GM12878 (cell line): ENCODE data around the gene CFAP107. TPM values are rescaled to one million over a fixed set of nuclear protein-coding genes. Genes with fewer than 3 reads are reported as not detected.

Source experiments
- ATAC-seq: fragments of 200-7000 bp; cut with Tn5 transposase; 3 replicates; pipeline ENCODE4 v1.9.1; 2020; ENCODE audit warnings: mild to moderate bottlenecking, moderate library complexity
- BruUV-seq: library from RNA; stranded (reverse); fragments of 400-500 nt; replicated peaks from 2 replicates; lab custom pipeline; 2021; lab: Mats Ljungman, UMichigan
- CTCF ChIA-PET: fragments of 300-600 bp; sonication (Branson Sonifier 250); formaldehyde crosslinking; extraction: SDS; loops from one replicate; lab custom pipeline; 2021; ENCODE audit warnings: inconsistent platforms; lab: Yijun Ruan, JAX
- POLR2A ChIA-PET: fragments of 350-600 bp; formaldehyde crosslinking; extraction: SDS; loops from one replicate; lab custom pipeline; 2021; ENCODE audit warnings: inconsistent platforms; lab: Charles Lee
- RAD21 ChIA-PET: fragments of 300-600 bp; sonication (Branson Sonifier 250); formaldehyde crosslinking; loops from one replicate; lab custom pipeline; 2023; ENCODE audit warnings: antibody characterized with exemption; ENCODE audit not compliant: unreplicated experiment; lab: Charles Lee
- SMC1A ChIA-PET: fragments of 300-600 bp; sonication (Branson Sonifier 250); formaldehyde crosslinking; loops from one replicate; lab custom pipeline; 2023; ENCODE audit not compliant: unreplicated experiment, uncharacterized antibody; lab: Charles Lee
- DNase-seq: peaks from one replicate; pipeline ENCODE4 v3.0.0-alpha.2; 2011; ENCODE audit warnings: low read depth, low spot score
- FAIRE-seq: peaks from 3 replicates; lab custom pipeline; 2011; peaks lifted over from hg19 to GRCh38; lab: Jason Lieb, UNC
- H2AFZ ChIP-seq: 2 replicates; pipeline ENCODE4 v1.6.0; 2011; ENCODE audit warnings: low read depth, low read length, control low read depth; ENCODE audit not compliant: control insufficient read depth
- H3K27ac ChIP-seq: 2 replicates; pipeline ENCODE4 v1.5.1; 2011; ENCODE audit warnings: control low read depth; ENCODE audit not compliant: control insufficient read depth, insufficient read depth
- H3K27me3 ChIP-seq, 2 experiments: replicated peaks in 1 of 2; 2 replicates each; pipeline versions ENCODE4 v1.6.0 to v1.6.1; 2011; ENCODE audit warnings: low read length in 1 of 2; ENCODE audit not compliant: control insufficient read depth in 2 of 2, insufficient read depth in 2 of 2
- H3K36me3 ChIP-seq, 2 experiments: 2 replicates each; pipeline ENCODE4 v1.5.1; 2011; ENCODE audit warnings: low read length in 1 of 2; ENCODE audit not compliant: control insufficient read depth in 2 of 2, insufficient read depth in 2 of 2
- H3K4me1 ChIP-seq: 2 replicates; pipeline ENCODE4 v1.6.1; 2011; ENCODE audit warnings: mild to moderate bottlenecking, low read length, moderate library complexity, mixed read lengths; ENCODE audit not compliant: control insufficient read depth, insufficient read depth
- H3K4me2 ChIP-seq: 2 replicates; pipeline ENCODE4 v1.6.0; 2011; ENCODE audit warnings: control low read depth; ENCODE audit not compliant: control insufficient read depth, insufficient read depth
- H3K4me3 ChIP-seq: fragments of 200-600 bp; sonication (generic); 2 replicates; pipeline ENCODE4 v1.5.1; 2016
- H3K79me2 ChIP-seq: 2 replicates; pipeline ENCODE4 v1.6.0; 2011; ENCODE audit warnings: low read length; ENCODE audit not compliant: control insufficient read depth, insufficient read depth
- H3K9ac ChIP-seq: 2 replicates; pipeline ENCODE4 v1.8.0; 2011; ENCODE audit warnings: low read length, control low read depth, mixed read lengths; ENCODE audit not compliant: control insufficient read depth, insufficient read depth
- H3K9me3 ChIP-seq: replicated peaks from 3 replicates; pipeline ENCODE4 v1.5.1; 2011; ENCODE audit warnings: mild to moderate bottlenecking, low read length; ENCODE audit not compliant: control insufficient read depth, insufficient read depth
- H4K20me1 ChIP-seq: 2 replicates; pipeline ENCODE4 v1.6.0; 2011; ENCODE audit not compliant: control insufficient read depth, insufficient read depth
- BACH1 ChIP-seq: fragments of 450-650 bp; IDR thresholded peaks from 2 replicates; pipeline ENCODE4 v1.6.1; 2017; ENCODE audit warnings: mild to moderate bottlenecking, borderline replicate concordance
- CHD4 ChIP-seq: fragments of 200-600 bp; sonication (generic); IDR thresholded peaks from 2 replicates; pipeline ENCODE4 v1.6.1; 2016; ENCODE audit warnings: mild to moderate bottlenecking
- EZH2 ChIP-seq: IDR thresholded peaks from 2 replicates; pipeline ENCODE4 v1.6.1; 2012; ENCODE audit warnings: low read depth, mild to moderate bottlenecking, control low read depth, inconsistent platforms, low read length, borderline replicate concordance; ENCODE audit not compliant: control insufficient read depth
- HDAC2 ChIP-seq: fragments of 200-600 bp; sonication (generic); IDR thresholded peaks from 2 replicates; pipeline ENCODE4 v1.6.1; 2017
- IKZF1 ChIP-seq: fragments of 450-650 bp; conservative IDR thresholded peaks from 2 replicates; pipeline ENCODE4 v1.6.1; 2017; ENCODE audit warnings: antibody characterized with exemption, mild to moderate bottlenecking
- JUNB ChIP-seq: IDR thresholded peaks from 2 replicates; pipeline ENCODE4 v1.6.1; 2016; ENCODE audit warnings: antibody characterized with exemption, mild to moderate bottlenecking
- JUND ChIP-seq: IDR thresholded peaks from 2 replicates; pipeline ENCODE4 v1.6.1; 2012; ENCODE audit warnings: low read depth, mild to moderate bottlenecking, low read length, improper control_type of control experiment, moderate library complexity
- KAT2A ChIP-seq: conservative IDR thresholded peaks from 2 replicates; pipeline ENCODE4 v1.6.1; 2011; ENCODE audit warnings: low read depth, low read length; ENCODE audit not compliant: control insufficient read depth
- KDM1A ChIP-seq: fragments of 200-600 bp; sonication (generic); IDR thresholded peaks from 2 replicates; pipeline ENCODE4 v1.6.1; 2016; ENCODE audit warnings: borderline replicate concordance
- MLLT1 ChIP-seq: fragments of 450-650 bp; IDR thresholded peaks from 2 replicates; pipeline ENCODE4 v1.6.1; 2016; ENCODE audit warnings: mild to moderate bottlenecking
- MTA2 ChIP-seq: fragments of 450-650 bp; IDR thresholded peaks from 2 replicates; pipeline ENCODE4 v1.6.1; 2016; ENCODE audit warnings: low read depth, mild to moderate bottlenecking, moderate library complexity
- NRF1 ChIP-seq: conservative IDR thresholded peaks from 2 replicates; pipeline ENCODE4 v1.6.1; 2011; ENCODE audit warnings: mild to moderate bottlenecking, low read depth, low read length, improper control_type of control experiment
- POLR2AphosphoS2 ChIP-seq: IDR thresholded peaks from 2 replicates; pipeline ENCODE4 v1.6.1; 2011; ENCODE audit warnings: low read depth, mild to moderate bottlenecking, low read length, improper control_type of control experiment, moderate library complexity
- RCOR1 ChIP-seq: conservative IDR thresholded peaks from 2 replicates; pipeline ENCODE4 v1.6.1; 2012; ENCODE audit warnings: low read depth, low read length, improper control_type of control experiment
- RELB ChIP-seq: fragments of 450-650 bp; IDR thresholded peaks from 2 replicates; pipeline ENCODE4 v1.6.1; 2017; ENCODE audit warnings: low read depth, mild to moderate bottlenecking, moderate library complexity
- SMAD5 ChIP-seq: IDR thresholded peaks from 2 replicates; pipeline ENCODE4 v1.6.1; 2016; ENCODE audit warnings: antibody characterized with exemption, low read depth
- WRNIP1 ChIP-seq: IDR thresholded peaks from 2 replicates; pipeline ENCODE4 v1.6.1; 2011; ENCODE audit warnings: low read depth, low read length, improper control_type of control experiment, borderline replicate concordance
- WGBS: methylation state at CpG from one replicate; pipeline ENCODE4 v1.1.6; 2016; ENCODE audit warnings: low lambda C conversion rate; ENCODE audit not compliant: insufficient replicate concordance, insufficient coverage; ENCODE audit errors: missing lambda C conversion rate; 5-methylcytosine and 5-hydroxymethylcytosine counted together
- in situ Hi-C: fragments of 300-500 bp; cut with MboI; formaldehyde crosslinking; loops from 9 replicates; pipeline ENCODE4 v1.14.3; 2018; ENCODE audit warnings: mixed read lengths
- intact Hi-C: fragments of 100-400 bp; cut with micrococcal nuclease; formaldehyde crosslinking; loops from one replicate; pipeline ENCODE4 v1.14.2; 2022; ENCODE audit not compliant: unreplicated experiment
- polyA plus RNA-seq, 11 experiments: library from polyadenylated mRNA; depleted of rRNA in 4 of 11; unstranded in 6 of 11; stranded (reverse) in 5 of 11; fragments of >200 nt; fragmentation: Nextera tagmentation in 4 of 11; fragmentation: Illumina TruSeq in 1 of 11; extraction: Ambion mirVana in 4 of 11; extraction: Trizol in 1 of 11; gene quantifications; 1 replicate in 1 of 11; 2 replicates in 10 of 11; pipeline versions ENCODE4 v1.2.1 to v1.2.3, GENCODE V29; 2011 to 2016; ENCODE audit warnings: inconsistent platforms in 2 of 11, missing spikeins in 2 of 11, low read depth in 1 of 11
- total RNA-seq, 4 experiments: library from RNA; depleted of rRNA in 3 of 4; stranded (reverse); fragments of >200 nt in 3 of 4; fragmentation: Illumina TruSeq in 1 of 4; extraction: Trizol in 1 of 4; gene quantifications; 2 replicates each; pipeline versions ENCODE4 v1.2.1 to v1.2.3, GENCODE V29; 2013 to 2021

CFAP107 gene
- total and polyA plus RNA-seq, 10 of the 15 experiments (the other 5 are each of a cell fraction or from before 2014, with no cell fraction given): not detected

GRCh38 chr1:12728391-12728790, 17.6 kb upstream of the CFAP107 start:
- ChIA-PET RAD21 (no interaction called here), SMC1A (no interaction called here), CTCF (no interaction called here), POLR2A (no interaction called here)
- no peak overlapping the region for H3K4me2 ChIP-seq
- ATAC-seq: no peak
- H3K4me3 ChIP-seq: no peak overlapping the region
- H3K9me3 ChIP-seq: no peaks in the 10 kb centered on the region
- no peak overlapping the region for H3K27ac ChIP-seq
- H3K36me3 ChIP-seq: no peaks in the 10 kb centered on the region
- BruUV-seq: no TSS peak
- H2AFZ ChIP-seq: no peak overlapping the region
- TF ChIP-seq KAT2A (no peak), IKZF1 (no peak), NRF1 (no peak), SMAD5 (no peak), MLLT1 (no peak), KDM1A (no peak), RELB (no peak), RCOR1 (no peak), JUND (no peak), BACH1 (no peak), MTA2 (no peak), HDAC2 (no peak), POLR2AphosphoS2 (no peak), EZH2 (no peak), WRNIP1 (no peak), JUNB (no peak), CHD4 (no peak)
- H3K4me1 ChIP-seq: no peaks in the 10 kb centered on the region
- no peak overlapping the region for H3K9ac ChIP-seq
- no peak for FAIRE-seq
- WGBS: 21% methylated on average over 2 of the region's 2 CpGs
- intact Hi-C loops: no loop called here
- DNase-seq: no peak
- no peaks in the 10 kb centered on the region for H3K27me3 ChIP-seq
- no peaks in the 10 kb centered on the region for H3K79me2 ChIP-seq
- in situ Hi-C loops: no loop called here
- H4K20me1 ChIP-seq: no peaks in the 10 kb centered on the region
